Smooth muscle cell (in vitro differentiated cells): Measurements from ENCODE around the gene RUNX2. TPM values are rescaled to one million over a fixed set of nuclear protein-coding genes. Genes with fewer than 3 reads are reported as not detected.

Source experiments
- DNase-seq: peaks from one replicate; lab custom pipeline; 2025; ENCODE audit not compliant: unreplicated experiment; lab: John Stamatoyannopoulos, UW
- H2AFZ ChIP-seq: fragments of 200-600 bp; sonication (generic); 2 replicates; pipeline ENCODE4 v1.6.0; 2016; ENCODE audit warnings: antibody characterized with exemption, low read depth, mild to moderate bottlenecking
- H3F3A ChIP-seq: fragments of 200-600 bp; sonication (generic); 2 replicates; pipeline ENCODE4 v1.6.0; 2017; ENCODE audit warnings: antibody characterized with exemption, low read depth
- H3K27ac ChIP-seq: fragments of 200-600 bp; sonication (generic); 2 replicates; pipeline ENCODE4 v1.5.1; 2016; ENCODE audit warnings: low read depth, mild to moderate bottlenecking
- H3K27me3 ChIP-seq: fragments of 200-600 bp; sonication (generic); 2 replicates; pipeline ENCODE4 v1.6.1; 2016; ENCODE audit warnings: low read depth, mild to moderate bottlenecking
- H3K36me3 ChIP-seq: fragments of 200-600 bp; sonication (generic); 2 replicates; pipeline ENCODE4 v1.5.1; 2016; ENCODE audit warnings: low read depth
- H3K4me1 ChIP-seq: fragments of 200-600 bp; sonication (generic); 2 replicates; pipeline ENCODE4 v1.5.1; 2016; ENCODE audit warnings: low read depth
- H3K4me2 ChIP-seq: fragments of 200-600 bp; sonication (generic); 2 replicates; pipeline ENCODE4 v1.6.0; 2016; ENCODE audit warnings: mild to moderate bottlenecking
- H3K4me3 ChIP-seq: fragments of 200-600 bp; sonication (generic); 2 replicates; pipeline ENCODE4 v1.5.1; 2016; ENCODE audit warnings: mild to moderate bottlenecking
- H3K79me2 ChIP-seq: fragments of 200-600 bp; sonication (generic); 2 replicates; pipeline ENCODE4 v1.6.0; 2016; ENCODE audit warnings: low read depth, mild to moderate bottlenecking
- H3K9ac ChIP-seq: fragments of 200-600 bp; sonication (generic); 2 replicates; pipeline ENCODE4 v1.6.0; 2016; ENCODE audit warnings: low read depth
- H3K9me3 ChIP-seq: fragments of 200-600 bp; sonication (generic); replicated peaks from 2 replicates; pipeline ENCODE4 v1.5.1; 2016; ENCODE audit warnings: low read depth
- H4K20me1 ChIP-seq: fragments of 200-600 bp; sonication (generic); 2 replicates; pipeline ENCODE4 v1.6.0; 2016; ENCODE audit warnings: low read depth
- WGBS: methylation state at CpG from one replicate; pipeline ENCODE4 v1.1.7; 2016; ENCODE audit warnings: low lambda C conversion rate; 5-methylcytosine and 5-hydroxymethylcytosine counted together
- polyA plus RNA-seq: library from polyadenylated mRNA; unstranded; fragments of >200 nt; fragmentation: Nextera tagmentation; extraction: Ambion mirVana; gene quantifications from 2 replicates; pipeline ENCODE4 v1.2.1, GENCODE V29; 2016
- total RNA-seq: library from RNA; depleted of rRNA; stranded (reverse); fragments of >200 nt; gene quantifications from 2 replicates; pipeline ENCODE4 v1.2.3, GENCODE V29; 2014
- TF ChIP-seq, protein P1 (sequence below): fragments of 200-600 bp; sonication (generic); IDR thresholded peaks from 2 replicates; pipeline ENCODE4 v1.5.1; 2017; ENCODE audit warnings: borderline replicate concordance, mild to moderate bottlenecking, antibody characterized with exemption; ENCODE audit not compliant: insufficient read depth, poor library complexity, severe bottlenecking

The RUNX2 gene
- total and polyA plus RNA-seq, 2 experiments from 2014 or later, result 12.5 to 16.4 TPM

GRCh38 chr6:45617441-45617840 is 289.3 kb downstream of the RUNX2 start:
- Histone ChIP-seq H3K27me3 (no peaks in the 10 kb centered on the region), H3K4me3 (no peak overlapping the region), H3K79me2 (no peaks in the 10 kb centered on the region), H3F3A (no peaks in the 10 kb centered on the region), H4K20me1 (no peaks in the 10 kb centered on the region), H3K4me2 (no peak overlapping the region), H3K4me1 (no peaks in the 10 kb centered on the region), H2AFZ (no peak overlapping the region), H3K9me3 (no peaks in the 10 kb centered on the region), H3K27ac (no peak overlapping the region), H3K36me3 (no peaks in the 10 kb centered on the region), H3K9ac (no peak overlapping the region)
- no peak for DNase-seq
- 79% methylated on average over 3 of the region's 3 CpGs for WGBS
- TF ChIP-seq, protein P1, sequence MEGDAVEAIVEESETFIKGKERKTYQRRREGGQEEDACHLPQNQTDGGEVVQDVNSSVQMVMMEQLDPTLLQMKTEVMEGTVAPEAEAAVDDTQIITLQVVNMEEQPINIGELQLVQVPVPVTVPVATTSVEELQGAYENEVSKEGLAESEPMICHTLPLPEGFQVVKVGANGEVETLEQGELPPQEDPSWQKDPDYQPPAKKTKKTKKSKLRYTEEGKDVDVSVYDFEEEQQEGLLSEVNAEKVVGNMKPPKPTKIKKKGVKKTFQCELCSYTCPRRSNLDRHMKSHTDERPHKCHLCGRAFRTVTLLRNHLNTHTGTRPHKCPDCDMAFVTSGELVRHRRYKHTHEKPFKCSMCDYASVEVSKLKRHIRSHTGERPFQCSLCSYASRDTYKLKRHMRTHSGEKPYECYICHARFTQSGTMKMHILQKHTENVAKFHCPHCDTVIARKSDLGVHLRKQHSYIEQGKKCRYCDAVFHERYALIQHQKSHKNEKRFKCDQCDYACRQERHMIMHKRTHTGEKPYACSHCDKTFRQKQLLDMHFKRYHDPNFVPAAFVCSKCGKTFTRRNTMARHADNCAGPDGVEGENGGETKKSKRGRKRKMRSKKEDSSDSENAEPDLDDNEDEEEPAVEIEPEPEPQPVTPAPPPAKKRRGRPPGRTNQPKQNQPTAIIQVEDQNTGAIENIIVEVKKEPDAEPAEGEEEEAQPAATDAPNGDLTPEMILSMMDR, result no peak

DNA sequence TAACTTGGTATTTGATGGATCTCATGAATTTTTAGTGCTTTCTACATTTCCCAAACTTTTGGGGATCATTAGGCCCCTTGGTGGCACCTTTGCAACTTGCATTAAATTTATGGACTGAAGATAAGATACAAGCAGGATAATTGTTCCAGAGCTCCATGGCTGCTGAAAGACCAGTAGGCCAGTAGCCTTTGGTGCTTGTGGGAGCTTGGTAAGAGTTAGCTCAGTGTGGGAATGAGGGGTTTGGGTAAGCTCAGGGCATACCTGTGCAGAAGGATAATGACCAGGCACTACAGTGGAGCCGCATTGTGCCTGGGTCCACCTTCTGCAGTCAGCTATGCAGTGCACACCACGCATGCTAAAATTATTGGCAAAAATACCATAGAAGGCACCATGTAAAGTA is 290.1 kb downstream of the RUNX2 start:
- no peaks in the 10 kb centered on the region for H3K9me3 ChIP-seq
- no peak overlapping the region for H3K4me3 ChIP-seq
- H3K36me3 ChIP-seq, result no peaks in the 10 kb centered on the region
- 96% methylated on average over 2 of the region's 2 CpGs for WGBS
- no peaks in the 10 kb centered on the region for H3K79me2 ChIP-seq
- H4K20me1 ChIP-seq, result no peaks in the 10 kb centered on the region
- H3K9ac ChIP-seq, result no peak overlapping the region
- H3K4me1 ChIP-seq, result no peaks in the 10 kb centered on the region
- H2AFZ ChIP-seq, result no peak overlapping the region
- no peaks in the 10 kb centered on the region for H3K27me3 ChIP-seq
- no peaks in the 10 kb centered on the region for H3F3A ChIP-seq
- no peak overlapping the region for H3K4me2 ChIP-seq
- TF ChIP-seq, protein P1, result no peak
- no peak for DNase-seq
- H3K27ac ChIP-seq, result no peak overlapping the region

DNA sequence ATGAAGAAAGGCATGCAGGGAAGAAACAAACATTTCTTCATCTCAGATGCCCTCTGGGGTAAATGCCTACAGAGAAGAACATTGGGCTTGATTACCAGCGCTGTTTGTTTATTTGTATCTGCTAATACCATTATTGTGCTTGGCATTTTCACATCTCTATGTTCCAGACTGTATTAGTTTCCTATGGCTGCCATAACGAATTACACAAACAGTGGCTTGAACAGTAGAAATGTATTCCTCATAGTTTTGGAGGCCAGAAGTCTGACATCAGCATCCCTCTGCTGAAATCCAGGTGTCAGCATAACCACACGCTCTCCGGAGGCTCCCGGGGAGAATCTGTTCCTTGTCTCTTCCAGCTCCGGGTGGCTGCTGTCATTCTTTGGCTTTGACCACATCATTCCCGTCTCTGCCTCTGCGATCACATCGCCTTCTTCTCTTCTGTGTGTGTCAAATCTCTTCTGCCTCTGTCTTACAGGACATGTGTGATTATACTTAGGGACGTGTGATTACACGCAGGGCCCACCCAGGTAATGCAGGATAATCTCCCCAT is 291.2 kb downstream of the RUNX2 start:
- Histone ChIP-seq H3F3A (no peaks in the 10 kb centered on the region), H3K9ac (no peak overlapping the region), H3K4me3 (no peak overlapping the region), H4K20me1 (no peaks in the 10 kb centered on the region), H2AFZ (no peak overlapping the region), H3K27ac (peak overlapping the region; percentile 62), H3K79me2 (no peaks in the 10 kb centered on the region), H3K36me3 (no peaks in the 10 kb centered on the region), H3K4me1 (no peaks in the 10 kb centered on the region), H3K4me2 (no peak overlapping the region), H3K9me3 (no peaks in the 10 kb centered on the region), H3K27me3 (no peaks in the 10 kb centered on the region)
- TF ChIP-seq, protein P1, result no peak
- 64% methylated on average over 11 of the region's 11 CpGs for WGBS
- no peak for DNase-seq

- TF ChIP-seq, protein P1, result no peak
- Histone ChIP-seq H3K79me2 (no peaks in the 10 kb centered on the region), H2AFZ (no peak overlapping the region), H4K20me1 (no peaks in the 10 kb centered on the region), H3K9me3 (no peaks in the 10 kb centered on the region), H3K27ac (peak overlapping the region; percentile 62), H3F3A (peaks cover 2% of the 10 kb centered on the region), H3K4me3 (no peak overlapping the region), H3K36me3 (no peaks in the 10 kb centered on the region), H3K4me2 (no peak overlapping the region), H3K4me1 (no peaks in the 10 kb centered on the region), H3K27me3 (no peaks in the 10 kb centered on the region), H3K9ac (no peak overlapping the region)
- 76% methylated on average over 3 of the region's 3 CpGs for WGBS
- no peak for DNase-seq
Observed at GRCh38 chr6:45619994-45620471, 291.9 kb downstream of the RUNX2 start.
